ENCODE results near the gene CATSPERB. TPM values are rescaled to one million over a fixed set of nuclear protein-coding genes. Genes with fewer than 3 reads are reported as not detected.

The CATSPERB gene
- not detected in 2 replicates for total RNA-seq (2014; rRNA removed; shearing (Covaris generic); ENCODE audit: low replicate concordance)

GRCh38 chr14:91731986-91732385 is at the start of gene CATSPERB:
Gene CATSPERB, minus strand, starts transcription at chr14:91732086. Its CDS starts 2,607 bp downstream, at chr14:91729479.
- DNase-seq: no peak
- no peaks in the 10 kb centered on the region for H3K36me3 ChIP-seq
- H3K9me3 ChIP-seq: no peaks in the 10 kb centered on the region
- H3K27me3 ChIP-seq: no peaks in the 10 kb centered on the region
- no peak within 1 kb of the TSS for H3K4me3 ChIP-seq

- Histone ChIP-seq H3K9me3 (no peaks in the 10 kb centered on the region), H3K4me3 (no peak overlapping the region), H3K27me3 (no peaks in the 10 kb centered on the region), H3K36me3 (no peaks in the 10 kb centered on the region)
- no peak for DNase-seq
Observed at GRCh38 chr14:91780452-91780851, 48.6 kb upstream of the CATSPERB start.

GRCh38 chr14:91778217-91778616 is 46.3 kb upstream of the CATSPERB start:
- Histone ChIP-seq H3K4me3 (no peak overlapping the region), H3K27me3 (no peaks in the 10 kb centered on the region)
- no peak for DNase-seq

GRCh38 chr14:91774140-91775096 is 42.5 kb upstream of the CATSPERB start:
- DNase-seq: no peak
- Histone ChIP-seq H3K36me3 (no peaks in the 10 kb centered on the region), H3K9me3 (no peaks in the 10 kb centered on the region), H3K4me3 (no peak overlapping the region), H3K27me3 (no peaks in the 10 kb centered on the region)

More at GRCh38 chr14:91778217-91778616, 46.3 kb upstream of the CATSPERB start:
- Histone ChIP-seq H3K36me3 (no peaks in the 10 kb centered on the region), H3K9me3 (no peaks in the 10 kb centered on the region)

GRCh38 chr14:91770185-91770584 is 38.3 kb upstream of the CATSPERB start:
- H3K36me3 ChIP-seq: no peaks in the 10 kb centered on the region
- no peaks in the 10 kb centered on the region for H3K9me3 ChIP-seq
- no peaks in the 10 kb centered on the region for H3K27me3 ChIP-seq
- DNase-seq: no peak
- no peak overlapping the region for H3K4me3 ChIP-seq

GRCh38 chr14:91755570-91756295 is 23.8 kb upstream of the CATSPERB start:
- no peaks in the 10 kb centered on the region for H3K36me3 ChIP-seq
- no peaks in the 10 kb centered on the region for H3K27me3 ChIP-seq
- H3K9me3 ChIP-seq: no peaks in the 10 kb centered on the region
- no peak for DNase-seq
- no peak overlapping the region for H3K4me3 ChIP-seq

GRCh38 chr14:91754819-91755218 is 22.9 kb upstream of the CATSPERB start:
- H3K27me3 ChIP-seq: no peaks in the 10 kb centered on the region
- no peak for DNase-seq
- H3K36me3 ChIP-seq: no peaks in the 10 kb centered on the region
- no peaks in the 10 kb centered on the region for H3K9me3 ChIP-seq
- no peak overlapping the region for H3K4me3 ChIP-seq

- no peak overlapping the region for H3K4me3 ChIP-seq
Observed at GRCh38 chr14:91754185-91754584, 22.3 kb upstream of the CATSPERB start.

GRCh38 chr14:91753501-91754128 is 21.7 kb upstream of the CATSPERB start:
- Histone ChIP-seq H3K36me3 (no peaks in the 10 kb centered on the region), H3K27me3 (no peaks in the 10 kb centered on the region), H3K4me3 (no peak overlapping the region), H3K9me3 (no peaks in the 10 kb centered on the region)
- no peak for DNase-seq

More at GRCh38 chr14:91754185-91754584, 22.3 kb upstream of the CATSPERB start:
- H3K36me3 ChIP-seq: no peaks in the 10 kb centered on the region
- no peaks in the 10 kb centered on the region for H3K9me3 ChIP-seq
- no peak for DNase-seq
- no peaks in the 10 kb centered on the region for H3K27me3 ChIP-seq

- no peaks in the 10 kb centered on the region for H3K36me3 ChIP-seq
Observed at GRCh38 chr14:91752961-91753360, 21.1 kb upstream of the CATSPERB start.

GRCh38 chr14:91751719-91752118 is 19.8 kb upstream of the CATSPERB start:
- Histone ChIP-seq H3K4me3 (no peak overlapping the region), H3K36me3 (no peaks in the 10 kb centered on the region), H3K27me3 (no peaks in the 10 kb centered on the region), H3K9me3 (no peaks in the 10 kb centered on the region)
- DNase-seq: no peak

More at GRCh38 chr14:91752961-91753360, 21.1 kb upstream of the CATSPERB start:
- Histone ChIP-seq H3K9me3 (no peaks in the 10 kb centered on the region), H3K27me3 (no peaks in the 10 kb centered on the region), H3K4me3 (no peak overlapping the region)
- no peak for DNase-seq

GRCh38 chr14:91750634-91751198 is 18.8 kb upstream of the CATSPERB start:
- Histone ChIP-seq H3K9me3 (no peaks in the 10 kb centered on the region), H3K36me3 (no peaks in the 10 kb centered on the region), H3K27me3 (no peaks in the 10 kb centered on the region), H3K4me3 (no peak overlapping the region)
- no peak for DNase-seq

- DNase-seq: no peak
- no peaks in the 10 kb centered on the region for H3K36me3 ChIP-seq
Observed at GRCh38 chr14:91749868-91750267, 18.0 kb upstream of the CATSPERB start.

GRCh38 chr14:91748049-91748448 is 16.2 kb upstream of the CATSPERB start:
- Histone ChIP-seq H3K4me3 (no peak overlapping the region), H3K27me3 (no peaks in the 10 kb centered on the region), H3K9me3 (no peaks in the 10 kb centered on the region), H3K36me3 (no peaks in the 10 kb centered on the region)
- DNase-seq: no peak

More at GRCh38 chr14:91749868-91750267, 18.0 kb upstream of the CATSPERB start:
- no peaks in the 10 kb centered on the region for H3K27me3 ChIP-seq
- H3K9me3 ChIP-seq: no peaks in the 10 kb centered on the region
- no peak overlapping the region for H3K4me3 ChIP-seq

- H3K27me3 ChIP-seq: no peaks in the 10 kb centered on the region
- no peaks in the 10 kb centered on the region for H3K9me3 ChIP-seq
- H3K4me3 ChIP-seq: no peak overlapping the region
- DNase-seq: no peak
- H3K36me3 ChIP-seq: no peaks in the 10 kb centered on the region
Observed at GRCh38 chr14:91745344-91745743, 13.5 kb upstream of the CATSPERB start.

GRCh38 chr14:91744068-91744480 is 12.2 kb upstream of the CATSPERB start:
- no peak for DNase-seq
- H3K9me3 ChIP-seq: no peaks in the 10 kb centered on the region
- no peaks in the 10 kb centered on the region for H3K36me3 ChIP-seq
- no peak overlapping the region for H3K4me3 ChIP-seq
- no peaks in the 10 kb centered on the region for H3K27me3 ChIP-seq

- no peaks in the 10 kb centered on the region for H3K27me3 ChIP-seq
- no peaks in the 10 kb centered on the region for H3K36me3 ChIP-seq
- H3K9me3 ChIP-seq: no peaks in the 10 kb centered on the region
- no peak overlapping the region for H3K4me3 ChIP-seq
- no peak for DNase-seq
Observed at GRCh38 chr14:91743305-91743653, 11.4 kb upstream of the CATSPERB start.

Data from MG63 (cell line).